ENCODE measurements around the gene ME2.

DNA sequence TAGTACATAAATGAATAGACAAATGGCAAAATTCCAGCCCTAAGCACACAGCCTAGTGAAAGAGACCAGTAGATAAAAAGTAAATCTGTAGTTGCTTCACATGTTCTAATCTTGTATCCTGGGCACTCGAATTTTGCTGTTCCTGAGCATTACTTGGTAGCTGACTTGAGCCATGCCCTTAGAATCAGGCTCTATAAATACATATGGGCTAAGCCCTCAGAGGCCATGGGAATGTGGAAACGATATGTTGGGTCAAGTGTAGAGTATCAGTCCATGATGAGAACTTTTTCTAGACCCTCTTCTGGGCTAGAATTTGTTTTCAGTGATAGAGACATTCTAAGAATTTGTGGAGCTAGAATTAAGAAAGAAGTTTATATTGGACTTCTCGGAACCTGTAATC, 110.8 kb downstream of the ME2 start:
- TF ChIP-seq, protein P1, sequence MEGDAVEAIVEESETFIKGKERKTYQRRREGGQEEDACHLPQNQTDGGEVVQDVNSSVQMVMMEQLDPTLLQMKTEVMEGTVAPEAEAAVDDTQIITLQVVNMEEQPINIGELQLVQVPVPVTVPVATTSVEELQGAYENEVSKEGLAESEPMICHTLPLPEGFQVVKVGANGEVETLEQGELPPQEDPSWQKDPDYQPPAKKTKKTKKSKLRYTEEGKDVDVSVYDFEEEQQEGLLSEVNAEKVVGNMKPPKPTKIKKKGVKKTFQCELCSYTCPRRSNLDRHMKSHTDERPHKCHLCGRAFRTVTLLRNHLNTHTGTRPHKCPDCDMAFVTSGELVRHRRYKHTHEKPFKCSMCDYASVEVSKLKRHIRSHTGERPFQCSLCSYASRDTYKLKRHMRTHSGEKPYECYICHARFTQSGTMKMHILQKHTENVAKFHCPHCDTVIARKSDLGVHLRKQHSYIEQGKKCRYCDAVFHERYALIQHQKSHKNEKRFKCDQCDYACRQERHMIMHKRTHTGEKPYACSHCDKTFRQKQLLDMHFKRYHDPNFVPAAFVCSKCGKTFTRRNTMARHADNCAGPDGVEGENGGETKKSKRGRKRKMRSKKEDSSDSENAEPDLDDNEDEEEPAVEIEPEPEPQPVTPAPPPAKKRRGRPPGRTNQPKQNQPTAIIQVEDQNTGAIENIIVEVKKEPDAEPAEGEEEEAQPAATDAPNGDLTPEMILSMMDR (IDR thresholded peaks at IDR 0.05), result no peak
- no peak for TF ChIP-seq POLR2A (IDR thresholded peaks at IDR 0.05; ENCODE audit: low read depth)
- TF ChIP-seq EP300 (IDR thresholded peaks at IDR 0.05), result no peak
